PC-9 (cell line): ENCODE results near the gene KAT6B. TPM values are rescaled to one million over a fixed set of nuclear protein-coding genes. Genes with fewer than 3 reads are reported as not detected.

Source experiments
- BruUV-seq: library from RNA; stranded (reverse); fragments of 400-500 nt; replicated peaks from 2 replicates; lab custom pipeline; 2021; lab: Mats Ljungman, UMichigan
- CTCF ChIA-PET: fragments of 300-600 bp; sonication (Branson Sonifier 250); formaldehyde crosslinking; loops from one replicate; lab custom pipeline; 2022; ENCODE audit warnings: antibody characterized with exemption; lab: Charles Lee
- POLR2A ChIA-PET: fragments of 300-600 bp; sonication (Branson Sonifier 250); formaldehyde crosslinking; loops from one replicate; lab custom pipeline; 2022; ENCODE audit warnings: antibody characterized with exemption; ENCODE audit not compliant: unreplicated experiment; lab: Charles Lee
- DNase-seq, 2 experiments: peaks; one replicate each; pipeline versions ENCODE4 v3.0.0 to v3.0.0-alpha.2; 2015 to 2022; ENCODE audit warnings: mixed read lengths in 1 of 2
- H2AFZ ChIP-seq: fragments of 200-600 bp; sonication (generic); 2 replicates; pipeline ENCODE4 v1.8.1; 2017; ENCODE audit warnings: antibody characterized with exemption
- H3F3A ChIP-seq: fragments of 200-600 bp; sonication (generic); 2 replicates; pipeline ENCODE4 v1.8.1; 2017; ENCODE audit warnings: antibody characterized with exemption, mild to moderate bottlenecking, low read depth; ENCODE audit not compliant: insufficient read depth
- H3K27ac ChIP-seq: fragments of 200-600 bp; sonication (generic); 2 replicates; pipeline ENCODE4 v1.6.1; 2016; ENCODE audit warnings: mixed run types
- H3K27me3 ChIP-seq: fragments of 200-600 bp; sonication (generic); 2 replicates; pipeline ENCODE4 v1.6.1; 2016; ENCODE audit warnings: low read depth, mixed run types; ENCODE audit not compliant: insufficient read depth
- H3K36me3 ChIP-seq: fragments of 200-600 bp; sonication (generic); 2 replicates; pipeline ENCODE4 v1.6.1; 2016; ENCODE audit warnings: low read depth, mixed run types
- H3K4me1 ChIP-seq: fragments of 200-600 bp; sonication (generic); replicated peaks from 2 replicates; pipeline ENCODE4 v1.6.1; 2016; ENCODE audit warnings: mixed run types; ENCODE audit not compliant: insufficient read depth
- H3K4me2 ChIP-seq: fragments of 200-600 bp; sonication (generic); 2 replicates; pipeline ENCODE4 v1.6.1; 2017; ENCODE audit warnings: mixed run types
- H3K4me3 ChIP-seq: fragments of 200-600 bp; sonication (generic); 2 replicates; pipeline ENCODE4 v1.6.1; 2016; ENCODE audit warnings: mixed run types
- H3K79me2 ChIP-seq: fragments of 200-600 bp; sonication (generic); 2 replicates; pipeline ENCODE4 v1.6.1; 2017; ENCODE audit warnings: low read depth, mixed run types
- H3K9me2 ChIP-seq: fragments of 200-600 bp; sonication (generic); 2 replicates; pipeline ENCODE4 v1.8.1; 2017; ENCODE audit warnings: mild to moderate bottlenecking; ENCODE audit not compliant: insufficient read depth
- H3K9me3 ChIP-seq: fragments of 200-600 bp; sonication (generic); 2 replicates; pipeline ENCODE4 v1.8.1; 2016; ENCODE audit warnings: low read depth; ENCODE audit not compliant: insufficient read depth
- H4K20me1 ChIP-seq: fragments of 200-600 bp; sonication (generic); 2 replicates; pipeline ENCODE4 v1.8.1; 2017; ENCODE audit not compliant: insufficient read depth
- CTCF ChIP-seq: fragments of 200-600 bp; sonication (generic); conservative IDR thresholded peaks from 2 replicates; pipeline ENCODE4 v1.6.1; 2017; ENCODE audit warnings: mixed run types, antibody characterized with exemption, mild to moderate bottlenecking, moderate library complexity
- EZH2 ChIP-seq: fragments of 200-600 bp; sonication (generic); IDR thresholded peaks from 2 replicates; pipeline ENCODE4 v1.8.0; 2017; ENCODE audit warnings: antibody characterized with exemption, low read depth
- intact Hi-C: fragments of 100-400 bp; cut with micrococcal nuclease; formaldehyde crosslinking; loops from one replicate; pipeline ENCODE4 v1.10.0; 2022; ENCODE audit not compliant: unreplicated experiment
- total RNA-seq: library from RNA; stranded (reverse); gene quantifications from 2 replicates; pipeline ENCODE4 v1.2.3, GENCODE V29; 2021

Gene KAT6B
- total RNA-seq, 1 experiment from 2014 or later = 30.9 TPM

GRCh38 chr10:74906611-74907198 is 80.3 kb downstream of the KAT6B start:
- H3K9me2 ChIP-seq = no peaks in the 10 kb centered on the region
- no peaks in the 10 kb centered on the region for H3K36me3 ChIP-seq
- H3K4me2 ChIP-seq = no peak overlapping the region
- no peak for TF ChIP-seq EZH2
- TF ChIP-seq CTCF = no peak
- POLR2A ChIA-PET = no interaction called here
- H3F3A ChIP-seq = no peaks in the 10 kb centered on the region
- H3K27me3 ChIP-seq = no peaks in the 10 kb centered on the region
- H4K20me1 ChIP-seq = no peaks in the 10 kb centered on the region
- no peaks in the 10 kb centered on the region for H3K79me2 ChIP-seq
- H2AFZ ChIP-seq = no peak overlapping the region
- no TSS peak for BruUV-seq
- no peak overlapping the region for H3K27ac ChIP-seq
- H3K9me3 ChIP-seq = no peaks in the 10 kb centered on the region
- DNase-seq = no peak
- no peaks in the 10 kb centered on the region; the same call in 1 of the 2 replicates for H3K4me1 ChIP-seq
- CTCF ChIA-PET = no interaction called here
- no peak overlapping the region for H3K4me3 ChIP-seq
- intact Hi-C loops = no loop called here

- no TSS peak for BruUV-seq
- no peak for TF ChIP-seq CTCF
- TF ChIP-seq EZH2 = no peak
- Histone ChIP-seq H3K4me2 (no peak overlapping the region), H3K36me3 (no peaks in the 10 kb centered on the region), H2AFZ (no peak overlapping the region), H4K20me1 (no peaks in the 10 kb centered on the region), H3K4me3 (no peak overlapping the region), H3F3A (no peaks in the 10 kb centered on the region), H3K9me2 (no peaks in the 10 kb centered on the region), H3K79me2 (no peaks in the 10 kb centered on the region; the same call in 1 of the 2 replicates), H3K27ac (no peak overlapping the region), H3K27me3 (no peaks in the 10 kb centered on the region), H3K9me3 (no peaks in the 10 kb centered on the region), H3K4me1 (no peaks in the 10 kb centered on the region; the same call in 1 of the 2 replicates)
- DNase-seq = no peak
- CTCF ChIA-PET = no interaction called here
- intact Hi-C loops = no loop called here
- POLR2A ChIA-PET = interaction anchor here (0.6 kb wide), 2 partner anchors 19 to 764 kb away, joined by 3 to 9 read pairs; no protein-coding TSS in a partner anchor
These were observed 83.3 kb downstream of the KAT6B start for GRCh38 chr10:74909670-74910069.

- Histone ChIP-seq H3K4me3 (no peak overlapping the region), H3K36me3 (no peaks in the 10 kb centered on the region), H2AFZ (no peak overlapping the region), H3K79me2 (peaks cover 5% of the 10 kb centered on the region), H3K4me2 (no peak overlapping the region), H4K20me1 (no peaks in the 10 kb centered on the region), H3K27me3 (no peaks in the 10 kb centered on the region), H3F3A (no peaks in the 10 kb centered on the region), H3K9me2 (no peaks in the 10 kb centered on the region), H3K27ac (no peak overlapping the region), H3K4me1 (no peaks in the 10 kb centered on the region; the same call in 1 of the 2 replicates), H3K9me3 (no peaks in the 10 kb centered on the region)
- DNase-seq = no peak
- POLR2A ChIA-PET = interaction anchor here (0.6 kb wide), 1 partner anchor 20 kb away, joined by 9 read pairs; no protein-coding TSS in a partner anchor
- TF ChIP-seq EZH2 (no peak), CTCF (no peak)
- CTCF ChIA-PET = no interaction called here
- intact Hi-C loops = no loop called here
- no TSS peak for BruUV-seq
These were observed 84.0 kb downstream of the KAT6B start for GRCh38 chr10:74910241-74910975.
